A549 treated with ZK216348 at 1 μM for 4 hours (cell line): ENCODE measurements around the gene OR10H4. TPM values are rescaled to one million over a fixed set of nuclear protein-coding genes. Genes with fewer than 3 reads are reported as not detected.

Experiments
- total RNA-seq: library from RNA; stranded (reverse); fragments of 200-300 nt; extraction: Qiagen RNA extraction; gene quantifications from 5 replicates; pipeline ENCODE4 v1.2.3, GENCODE V29; 2022; ENCODE audit warnings: low read depth

The OR10H4 gene
- not detected in 5 replicates for total RNA-seq

GRCh38 chr19:15948223-15949058 is at the start of gene OR10H4:
Gene OR10H4, plus strand, starts transcription at chr19:15949008. Its CDS starts 0 bp downstream, at chr19:15949008.

GRCh38 chr19:15934332-15935078 is 14.3 kb upstream of the OR10H4 start, which contains the start of gene CYP4F11:
Gene CYP4F11, minus strand, starts transcription at chr19:15934529. Its CDS starts 121 bp downstream, at chr19:15934408.

Other genes starting within 250 kb of the OR10H4 start
- not detected in 5 replicates for gene OR10H2, start 221.0 kb upstream of the OR10H4 start, total RNA-seq
- not detected in 5 replicates for gene OR10H3, start 211.0 kb upstream of the OR10H4 start, total RNA-seq
- gene OR10H5, start 161.3 kb upstream of the OR10H4 start, total RNA-seq: not detected in 5 replicates
- not detected in 5 replicates for gene OR10H1, start 133.3 kb upstream of the OR10H4 start, total RNA-seq
- gene CYP4F2, start 50.9 kb upstream of the OR10H4 start, total RNA-seq: 0.10 TPM in 1 of 5 replicates, not detected in the others
- gene CYP4F11, start 14.5 kb upstream of the OR10H4 start, total RNA-seq: 5.1 to 6.8 TPM (median 5.6 TPM) in 5 replicates
- 369 to 594 TPM (median 460 TPM) in 5 replicates for gene TPM4, start 127.5 kb downstream of the OR10H4 start, total RNA-seq
- gene RAB8A, start 162.9 kb downstream of the OR10H4 start, total RNA-seq: 48.2 to 93.5 TPM (median 52.2 TPM) in 5 replicates
- 0.11 to 0.19 TPM in 2 of 5 replicates, not detected in the others for gene HSH2D, start 194.7 kb downstream of the OR10H4 start, total RNA-seq
- gene CIB3, start 224.5 kb downstream of the OR10H4 start, total RNA-seq: not detected in 5 replicates
- gene FAM32A, start 236.4 kb downstream of the OR10H4 start, total RNA-seq: 86.5 to 98.3 TPM (median 93.3 TPM) in 5 replicates
- gene AP1M1, start 248.9 kb downstream of the OR10H4 start, total RNA-seq: 49.4 to 72.9 TPM (median 69.5 TPM) in 5 replicates